ENCODE results near the gene RNF20. TPM values are rescaled to one million over a fixed set of nuclear protein-coding genes. Genes with fewer than 3 reads are reported as not detected.
A peak's percentile ranks its signal among the peaks of the same experiment; 100 is the strongest.
"Not testable (repeated sequence)": the region's sequence is repeated elsewhere in the genome, so short reads cannot be mapped to it uniquely, and the experiment has no call there.

The RNF20 gene
- total RNA-seq, 1 donor from 2014 or later: 26.0 TPM

GRCh38 chr9:101530076-101530711 lies 3.5 kb upstream of the RNF20 start:
- DNase-seq: peak; percentile 69

- DNase-seq: no peak
Observed at GRCh38 chr9:101536351-101536750, 2.7 kb downstream of the RNF20 start.

GRCh38 chr9:101536938-101537337 lies 3.3 kb downstream of the RNF20 start:
- DNase-seq: no peak

- no peak for DNase-seq
Observed at GRCh38 chr9:101540069-101540468, 6.4 kb downstream of the RNF20 start.

DNA sequence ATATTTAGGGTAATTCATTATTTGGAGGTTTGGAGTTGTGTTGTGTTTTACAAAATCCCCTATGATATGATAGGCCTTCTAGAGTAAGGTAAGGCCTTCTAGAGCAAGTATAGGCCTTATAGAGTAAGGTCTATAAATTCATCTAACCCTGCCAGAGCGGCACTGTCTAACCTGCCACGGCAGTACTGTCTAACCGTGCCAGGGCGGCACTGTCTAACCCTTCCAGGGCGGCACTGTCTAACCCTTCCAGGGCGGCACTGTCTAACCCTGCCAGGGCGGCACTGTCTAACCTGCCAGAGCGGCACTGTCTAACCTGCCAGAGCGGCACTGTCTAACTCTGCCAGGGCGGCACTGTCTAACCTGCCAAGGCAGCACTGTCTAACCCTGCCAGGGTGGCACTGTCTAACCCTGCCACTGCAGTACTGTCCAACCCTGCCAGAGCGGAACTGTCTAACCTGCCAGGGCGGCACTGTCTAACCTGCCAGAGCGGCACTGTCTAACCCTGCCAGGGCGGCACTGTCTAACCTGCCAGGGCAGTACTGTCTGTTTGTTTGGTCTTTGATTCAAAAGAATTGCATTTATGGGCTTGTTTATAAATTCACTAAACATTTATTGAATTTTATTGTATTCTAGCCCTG lies 9.6 kb downstream of the RNF20 start:
- no peak for DNase-seq

GRCh38 chr9:101549472-101550098 lies 15.9 kb downstream of the RNF20 start:
- DNase-seq: not testable (repeated sequence)

DNA sequence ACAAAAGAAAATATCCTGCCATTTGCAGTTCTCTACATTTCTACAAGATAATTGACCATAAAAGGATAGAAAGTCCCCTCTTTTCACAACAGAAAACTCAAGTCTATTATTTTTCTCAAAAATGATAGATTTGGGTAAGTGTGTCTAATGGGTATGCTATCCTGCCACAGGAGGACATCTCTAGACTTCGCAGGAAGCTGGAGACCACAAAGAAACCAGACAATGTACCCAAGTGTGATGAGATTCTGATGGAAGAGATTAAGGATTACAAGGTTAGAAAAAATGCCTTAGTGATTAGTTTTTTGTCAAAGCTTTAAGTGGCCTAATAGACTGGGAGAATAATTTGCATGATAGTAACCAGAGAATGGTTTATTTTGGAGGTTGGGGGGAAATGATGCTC lies 28.1 kb downstream of the RNF20 start:
- no peak for DNase-seq

DNA sequence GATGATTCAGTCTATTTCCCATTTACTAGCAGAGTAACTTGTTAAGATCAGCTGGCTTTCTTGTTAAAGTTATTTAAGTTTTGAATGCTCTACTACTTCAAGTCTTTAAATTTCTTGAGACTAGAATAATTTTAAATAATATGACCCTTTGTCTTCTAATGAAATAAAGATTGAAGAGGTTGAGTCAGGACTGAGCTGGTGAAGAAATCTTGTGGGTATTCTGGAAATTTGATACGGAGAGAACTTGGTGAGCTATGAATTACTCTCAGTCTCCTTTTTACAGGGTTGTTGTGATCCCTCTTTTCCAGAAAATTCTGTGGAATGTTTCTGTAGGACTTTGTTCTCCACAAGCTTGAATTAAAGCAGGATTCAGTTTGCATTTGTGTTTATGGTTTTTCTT lies 29.3 kb downstream of the RNF20 start:
- no peak for DNase-seq

- no peak for DNase-seq
Observed at GRCh38 chr9:101564252-101564651, 30.6 kb downstream of the RNF20 start.

- DNase-seq: no peak
Observed at GRCh38 chr9:101566904-101567724, 33.5 kb downstream of the RNF20 start.

- DNase-seq: no peak
Observed at GRCh38 chr9:101567725-101568350, 34.2 kb downstream of the RNF20 start.

DNA sequence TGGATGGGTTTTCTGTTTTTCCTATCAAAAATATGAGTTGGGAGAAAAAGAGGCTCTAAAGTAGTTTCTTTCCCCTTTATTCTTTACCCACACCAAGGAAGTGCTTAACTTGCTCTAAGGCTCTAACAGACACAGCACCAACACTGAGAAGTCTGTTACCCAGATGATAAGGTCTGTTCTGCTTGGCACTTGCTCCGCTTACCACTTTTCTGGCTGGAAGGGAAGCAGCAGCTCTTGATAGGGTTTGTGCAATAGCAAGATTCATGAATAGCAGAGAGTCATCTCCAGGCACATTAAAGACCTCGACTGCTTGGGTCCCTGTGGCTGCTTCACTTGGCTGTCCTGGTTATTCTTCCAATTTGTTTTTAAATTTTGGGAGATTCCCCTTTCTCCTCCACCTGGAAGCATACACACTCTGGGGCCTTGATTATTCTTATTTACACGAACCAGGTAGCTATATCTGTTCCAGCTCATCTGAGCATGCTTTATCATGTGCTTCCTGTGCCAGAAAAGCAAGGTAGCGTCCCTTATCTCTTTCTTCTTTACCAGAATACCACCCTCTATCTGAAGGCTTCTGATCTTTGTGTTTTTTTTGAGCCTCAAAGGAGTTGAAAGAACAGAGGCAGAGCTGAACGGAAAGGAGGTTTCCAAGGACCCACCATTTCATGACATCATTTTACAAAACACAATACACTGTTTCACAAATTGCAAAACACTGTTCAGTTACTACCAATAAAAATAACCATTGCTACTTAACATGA lies 36.3 kb downstream of the RNF20 start:
- DNase-seq: peak; percentile 17

- no peak for DNase-seq
Observed at GRCh38 chr9:101571114-101571513, 37.5 kb downstream of the RNF20 start.

DNA sequence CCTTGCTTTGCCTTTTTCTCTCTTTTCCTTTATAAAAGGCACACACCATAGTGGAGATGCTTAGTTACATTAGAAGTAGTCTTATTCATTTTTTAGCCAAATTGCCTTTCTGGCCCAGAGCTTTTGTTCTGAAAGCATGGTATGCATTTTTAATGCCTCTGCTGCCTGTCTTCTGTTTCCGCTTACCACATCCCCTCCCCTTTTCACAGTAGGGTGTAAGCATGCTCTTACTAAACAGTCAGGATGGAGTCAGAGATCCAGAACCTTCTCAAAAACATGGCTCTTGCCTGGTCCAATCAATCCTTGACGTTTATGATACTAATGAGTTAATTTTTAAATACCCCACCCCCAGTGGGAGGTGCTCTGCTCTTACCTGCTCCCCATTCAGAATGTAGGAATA lies 38.7 kb downstream of the RNF20 start:
- peak; percentile 7 for DNase-seq

- DNase-seq: no peak
Observed at GRCh38 chr9:101574731-101575333, 41.2 kb downstream of the RNF20 start.

GRCh38 chr9:101578378-101578777 lies 44.7 kb downstream of the RNF20 start:
- no peak for DNase-seq

GRCh38 chr9:101579711-101580545 lies 46.3 kb downstream of the RNF20 start:
- no peak for DNase-seq

- peak; percentile 88 for DNase-seq
Observed at GRCh38 chr9:101582553-101582952, 48.9 kb downstream of the RNF20 start.

- no peak for DNase-seq
Observed at GRCh38 chr9:101585740-101586139, 52.1 kb downstream of the RNF20 start.

- DNase-seq: no peak
Observed at GRCh38 chr9:101586651-101587050, 53.0 kb downstream of the RNF20 start.
